Spleen (tissue), 11 donors: ENCODE results near the gene NRXN3. TPM values are rescaled to one million over a fixed set of nuclear protein-coding genes. Genes with fewer than 3 reads are reported as not detected.

Experiments
- DNase-seq: peaks from one replicate; pipeline ENCODE4 v3.0.0-alpha.2; 2020
- H3K27ac ChIP-seq, 8 donors: fragments of 200-600 bp; sonication (generic) in 7 of 8; 1 replicate in 4 of 8; 2 replicates in 4 of 8; pipeline versions ENCODE4 v1.5.0 to v1.8.0; 2016 to 2021; ENCODE audit warnings: inconsistent platforms in 4 of 8, mild to moderate bottlenecking in 4 of 8, moderate library complexity in 1 of 8
- H3K27me3 ChIP-seq, 7 donors: fragments of 200-600 bp; sonication (generic) in 6 of 7; replicated peaks in 1 of 7; 1 replicate in 4 of 7; 2 replicates in 3 of 7; pipeline versions ENCODE4 v1.5.0 to v1.8.0; 2016 to 2021; ENCODE audit warnings: inconsistent platforms in 3 of 7, mild to moderate bottlenecking in 1 of 7
- H3K36me3 ChIP-seq, 6 donors: fragments of 200-600 bp; sonication (generic) in 5 of 6; 1 replicate in 4 of 6; 2 replicates in 2 of 6; pipeline versions ENCODE4 v1.5.0 to v1.8.0; 2016 to 2021; ENCODE audit warnings: inconsistent platforms in 2 of 6
- H3K4me1 ChIP-seq, 6 donors: fragments of 200-600 bp; sonication (generic) in 5 of 6; 1 replicate in 3 of 6; 2 replicates in 3 of 6; pipeline versions ENCODE4 v1.5.0 to v1.8.0; 2016 to 2021; ENCODE audit warnings: inconsistent platforms in 3 of 6
- H3K4me3 ChIP-seq, 8 donors: fragments of 200-600 bp; sonication (generic) in 7 of 8; 1 replicate in 4 of 8; 2 replicates in 4 of 8; pipeline versions ENCODE4 v1.5.0 to v1.8.0; 2016 to 2021; ENCODE audit warnings: inconsistent platforms in 4 of 8, mild to moderate bottlenecking in 4 of 8, moderate library complexity in 2 of 8
- H3K9me3 ChIP-seq, 8 donors: fragments of 200-600 bp; sonication (generic) in 7 of 8; 1 replicate in 4 of 8; 2 replicates in 4 of 8; pipeline versions ENCODE4 v1.5.0 to v1.8.0; 2016 to 2021; ENCODE audit warnings: inconsistent platforms in 4 of 8
- POLR2A ChIP-seq, 3 donors: fragments of 450-650 bp; IDR thresholded peaks; one replicate each; pipeline ENCODE4 v1.5.1; 2017; ENCODE audit warnings: antibody characterized with exemption in 3 of 3, mild to moderate bottlenecking in 1 of 3
- POLR2AphosphoS5 ChIP-seq, 3 donors: sonication (generic); formaldehyde crosslinking; IDR thresholded peaks; one replicate each; pipeline ENCODE4 v1.5.1; 2017; ENCODE audit warnings: antibody characterized with exemption in 3 of 3
- WGBS, 5 donors: extraction: QIAGEN DNeasy Blood & Tissue Kit in 3 of 5; methylation state at CpG; one replicate each; pipeline versions ENCODE4 v1.1.5 to v1.1.7; 2013 to 2018; 5-methylcytosine and 5-hydroxymethylcytosine counted together
- intact Hi-C: fragments of 100-400 bp; cut with DNase I; formaldehyde crosslinking; loops from one replicate; pipeline ENCODE4 v1.15.0; 2023; ENCODE audit warnings: low total_unique reads
- polyA plus RNA-seq, 3 donors: library from polyadenylated mRNA; stranded (reverse); fragments of 200-250 nt; gene quantifications; one replicate each; pipeline ENCODE4 v1.2.1, GENCODE V29; 2013
- total RNA-seq, 7 donors: library from RNA; depleted of rRNA in 3 of 7; stranded (reverse); fragments of >200 nt in 3 of 7; fragmentation: NEBNext Ultra II Directional in 4 of 7; extraction: Animal tissue kit (Norgen Biotek cat#: 25700) in 4 of 7; gene quantifications; one replicate each; pipeline versions ENCODE4 v1.1.0 to v1.2.1, GENCODE V29; 2016 to 2021
- TF ChIP-seq, protein P1 (sequence below), 11 experiments: fragments of 200-600 bp in 7 of 11; fragments of 450-650 bp in 4 of 11; sonication (generic) in 4 of 11; IDR thresholded peaks in 8 of 11; conservative IDR thresholded peaks in 3 of 11; 1 replicate in 7 of 11; 2 replicates in 4 of 11; pipeline versions ENCODE4 v1.4.0 to v1.8.0; 2016 to 2021; ENCODE audit warnings: antibody characterized with exemption in 11 of 11, inconsistent platforms in 4 of 11, mild to moderate bottlenecking in 1 of 11
- donor health status: healthy with polysubstance abuse.
- donor health status: DM: no; HTN: no; CAD: no; lungs with moderate emphysema.
- donor health status: DM: no; HTN: no; CAD: no.
- donor health status: Bipolar disorder and iron deficiency.
- donor health status: healthy.
- donor health status: DM: no; HTN: no; CAD: no.
- donor health status: DM: yes; HTN: yes; CAD: no.

NRXN3 gene
- total and polyA plus RNA-seq, 10 donors: 0.21 to 11.5 (median 1.6) TPM

DNA sequence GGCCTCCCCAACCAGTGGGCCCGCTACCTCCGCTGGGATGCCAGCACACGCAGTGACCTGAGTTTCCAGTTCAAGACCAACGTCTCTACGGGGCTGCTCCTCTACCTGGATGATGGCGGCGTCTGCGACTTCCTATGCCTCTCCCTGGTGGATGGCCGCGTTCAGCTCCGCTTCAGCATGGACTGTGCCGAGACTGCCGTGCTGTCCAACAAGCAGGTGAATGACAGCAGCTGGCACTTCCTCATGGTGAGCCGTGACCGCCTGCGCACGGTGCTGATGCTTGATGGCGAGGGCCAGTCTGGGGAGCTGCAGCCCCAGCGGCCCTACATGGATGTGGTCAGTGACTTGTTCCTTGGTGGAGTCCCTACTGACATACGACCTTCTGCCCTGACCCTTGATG is 73.0 kb downstream of the NRXN3 start:
- Histone ChIP-seq H3K4me3 (no peak overlapping the region), H3K4me1 (no peaks in the 10 kb centered on the region), H3K9me3 (no peaks in the 10 kb centered on the region), H3K36me3 (no peaks in the 10 kb centered on the region), H3K27me3 (no peaks in the 10 kb centered on the region), H3K27ac (no peak overlapping the region)
- WGBS, 5 donors: 91 to 98% (median 94%) methylated on average over 8 to 20 of the region's 20 CpGs
- intact Hi-C loops: no loop called here
- no peak for DNase-seq
- TF ChIP-seq, protein P1, sequence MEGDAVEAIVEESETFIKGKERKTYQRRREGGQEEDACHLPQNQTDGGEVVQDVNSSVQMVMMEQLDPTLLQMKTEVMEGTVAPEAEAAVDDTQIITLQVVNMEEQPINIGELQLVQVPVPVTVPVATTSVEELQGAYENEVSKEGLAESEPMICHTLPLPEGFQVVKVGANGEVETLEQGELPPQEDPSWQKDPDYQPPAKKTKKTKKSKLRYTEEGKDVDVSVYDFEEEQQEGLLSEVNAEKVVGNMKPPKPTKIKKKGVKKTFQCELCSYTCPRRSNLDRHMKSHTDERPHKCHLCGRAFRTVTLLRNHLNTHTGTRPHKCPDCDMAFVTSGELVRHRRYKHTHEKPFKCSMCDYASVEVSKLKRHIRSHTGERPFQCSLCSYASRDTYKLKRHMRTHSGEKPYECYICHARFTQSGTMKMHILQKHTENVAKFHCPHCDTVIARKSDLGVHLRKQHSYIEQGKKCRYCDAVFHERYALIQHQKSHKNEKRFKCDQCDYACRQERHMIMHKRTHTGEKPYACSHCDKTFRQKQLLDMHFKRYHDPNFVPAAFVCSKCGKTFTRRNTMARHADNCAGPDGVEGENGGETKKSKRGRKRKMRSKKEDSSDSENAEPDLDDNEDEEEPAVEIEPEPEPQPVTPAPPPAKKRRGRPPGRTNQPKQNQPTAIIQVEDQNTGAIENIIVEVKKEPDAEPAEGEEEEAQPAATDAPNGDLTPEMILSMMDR (IDR thresholded peaks at IDR 0.05 in 8 of 11, conservative IDR thresholded peaks at IDR 0.05 in 3 of 11): no peak
- TF ChIP-seq POLR2A (IDR thresholded peaks at IDR 0.05) (no peak), POLR2AphosphoS5 (IDR thresholded peaks at IDR 0.05) (no peak)

DNA sequence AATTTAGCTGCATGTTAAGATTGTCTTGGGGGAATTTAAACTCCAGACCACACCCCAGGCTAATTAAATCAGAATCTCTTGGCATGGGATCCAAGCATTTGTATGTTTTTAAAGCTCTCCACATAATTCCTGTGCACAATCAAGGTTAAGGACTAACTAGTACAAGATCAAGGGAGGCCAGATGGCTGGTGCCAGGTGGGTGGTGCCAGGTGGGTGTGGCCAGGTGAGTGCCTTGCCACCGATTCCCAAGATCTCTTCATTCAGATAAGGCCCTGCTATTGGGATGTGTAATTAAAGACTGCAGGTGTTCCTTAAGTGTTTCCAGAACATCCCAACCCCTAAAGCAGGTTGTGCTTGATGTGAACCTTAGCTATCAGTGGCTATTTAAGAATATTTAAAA is 75.1 kb downstream of the NRXN3 start:
- 53 to 71% (median 67%) methylated on average over 1 of the region's 1 CpG for WGBS, 5 donors
- Histone ChIP-seq H3K27ac (no peak overlapping the region), H3K36me3 (no peaks in the 10 kb centered on the region), H3K9me3 (no peaks in the 10 kb centered on the region), H3K27me3 (peaks cover 0 to 17% (median 0%) of the 10 kb centered on the region in 7 donors), H3K4me3 (no peak overlapping the region), H3K4me1 (no peaks in the 10 kb centered on the region)
- TF ChIP-seq POLR2A (IDR thresholded peaks at IDR 0.05) (no peak), POLR2AphosphoS5 (IDR thresholded peaks at IDR 0.05) (no peak)
- TF ChIP-seq, protein P1 (IDR thresholded peaks at IDR 0.05 in 8 of 11, conservative IDR thresholded peaks at IDR 0.05 in 3 of 11): no peak
- intact Hi-C loops: no loop called here
- DNase-seq: no peak

DNA sequence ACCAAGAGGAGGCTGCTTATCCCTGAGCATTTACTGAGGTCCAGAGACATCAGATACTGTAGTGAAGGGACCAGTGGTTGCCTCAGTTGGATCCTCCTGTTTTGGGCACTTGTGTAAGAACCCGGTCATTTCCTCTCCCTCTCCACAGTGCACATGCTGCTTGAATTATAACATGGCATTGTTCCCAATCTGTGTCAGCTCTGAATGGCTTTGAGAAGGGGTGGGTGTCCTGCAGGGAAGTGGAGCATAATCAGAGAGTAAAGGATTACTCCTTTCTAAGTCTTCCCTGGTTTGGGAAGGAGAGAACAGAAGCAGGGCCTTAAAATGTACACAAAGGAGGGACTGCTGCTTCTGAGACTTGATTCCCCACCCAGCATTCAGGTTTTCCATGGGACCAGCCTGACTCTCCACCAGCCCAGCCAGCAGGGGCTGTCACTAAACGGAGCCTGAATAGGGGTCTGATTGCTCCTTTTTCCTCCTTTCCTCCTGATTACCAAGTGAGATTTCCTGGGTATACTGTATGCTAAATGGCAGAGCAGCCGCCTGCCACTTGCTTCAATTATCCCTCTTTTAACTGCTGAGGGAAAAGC is 78.4 kb downstream of the NRXN3 start:
- H3K27me3 ChIP-seq: peaks cover 0 to 17% (median 0%) of the 10 kb centered on the region in 7 donors
- TF ChIP-seq POLR2A (IDR thresholded peaks at IDR 0.05) (no peak), POLR2AphosphoS5 (IDR thresholded peaks at IDR 0.05) (no peak)
- TF ChIP-seq, protein P1 (IDR thresholded peaks at IDR 0.05 in 8 of 11, conservative IDR thresholded peaks at IDR 0.05 in 3 of 11): no peak
- no peaks in the 10 kb centered on the region for H3K36me3 ChIP-seq
- intact Hi-C loops: no loop called here
- 37 to 54% (median 48%) methylated on average over 3 of the region's 3 CpGs for WGBS, 5 donors
- no peak for DNase-seq
- no peak overlapping the region for H3K27ac ChIP-seq
- H3K9me3 ChIP-seq: no peaks in the 10 kb centered on the region
- no peak overlapping the region for H3K4me3 ChIP-seq
- no peaks in the 10 kb centered on the region for H3K4me1 ChIP-seq

DNA sequence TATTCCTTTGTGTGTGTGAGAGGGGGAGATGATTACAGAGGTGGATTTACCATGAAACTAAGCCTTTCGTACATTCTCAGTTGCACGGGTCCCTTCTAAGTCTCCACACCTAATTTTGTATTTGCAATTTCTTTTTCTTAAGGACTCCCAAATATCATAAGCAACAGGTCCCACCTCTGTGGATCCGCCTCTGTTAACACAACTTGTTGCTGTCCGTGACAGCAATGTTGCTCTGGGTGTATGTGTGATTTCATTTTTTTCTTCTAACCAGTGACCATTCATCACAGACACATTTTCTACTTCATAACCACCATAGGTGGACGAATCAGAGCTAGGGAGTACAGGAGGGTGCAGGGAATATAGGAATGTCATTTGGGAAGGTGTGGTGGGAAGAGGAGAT is 81.1 kb downstream of the NRXN3 start:
- Histone ChIP-seq H3K36me3 (no peaks in the 10 kb centered on the region), H3K4me1 (no peaks in the 10 kb centered on the region), H3K27ac (no peak overlapping the region), H3K4me3 (no peak overlapping the region), H3K9me3 (no peaks in the 10 kb centered on the region), H3K27me3 (peaks cover 0 to 17% (median 0%) of the 10 kb centered on the region in 7 donors)
- TF ChIP-seq POLR2A (IDR thresholded peaks at IDR 0.05) (no peak), POLR2AphosphoS5 (IDR thresholded peaks at IDR 0.05) (no peak)
- TF ChIP-seq, protein P1 (IDR thresholded peaks at IDR 0.05 in 8 of 11, conservative IDR thresholded peaks at IDR 0.05 in 3 of 11): no peak
- intact Hi-C loops: no loop called here
- DNase-seq: no peak
- WGBS, 5 donors: 79 to 86% (median 81%) methylated on average over 5 of the region's 5 CpGs
